Duodenal mucosa (tissue), 2 donors: ENCODE measurements around the gene CCSAP.

Experiments
- H3K27ac ChIP-seq: one replicate; pipeline ENCODE4 v1.7.0; 2013; ENCODE audit warnings: low read depth, low read length
- H3K27me3 ChIP-seq, 2 donors: one replicate each; pipeline ENCODE4 v1.7.0; 2013; ENCODE audit warnings: low read length in 2 of 2, control low read depth in 1 of 2; ENCODE audit not compliant: insufficient read depth in 2 of 2, control insufficient read depth in 1 of 2
- H3K36me3 ChIP-seq, 2 donors: one replicate each; pipeline ENCODE4 v1.7.0; 2013; ENCODE audit warnings: low read length in 2 of 2, control low read depth in 1 of 2; ENCODE audit not compliant: insufficient read depth in 2 of 2, control insufficient read depth in 1 of 2
- H3K4me1 ChIP-seq, 2 donors: one replicate each; pipeline ENCODE4 v1.7.0; 2013; ENCODE audit warnings: low read length in 2 of 2, control low read depth in 1 of 2; ENCODE audit not compliant: insufficient read depth in 2 of 2, control insufficient read depth in 1 of 2
- H3K4me3 ChIP-seq, 2 donors: one replicate each; pipeline ENCODE4 v1.7.0; 2013; ENCODE audit warnings: low read length in 2 of 2, low read depth in 1 of 2
- H3K9ac ChIP-seq, 2 donors: one replicate each; pipeline ENCODE4 v1.7.0; 2013; ENCODE audit warnings: low read length in 2 of 2, low read depth in 1 of 2
- H3K9me3 ChIP-seq, 2 donors: one replicate each; pipeline ENCODE4 v1.7.0; 2013; ENCODE audit warnings: low read length in 2 of 2, control low read depth in 1 of 2; ENCODE audit not compliant: control insufficient read depth in 1 of 2

The CCSAP gene

GRCh38 chr1:229344937-229345684, 2.3 kb upstream of the CCSAP start:
- no peaks in the 10 kb centered on the region for H3K27me3 ChIP-seq
- H3K4me3 ChIP-seq = no peak overlapping the region
- no peak overlapping the region for H3K9ac ChIP-seq
- no peaks in the 10 kb centered on the region for H3K36me3 ChIP-seq
- H3K4me1 ChIP-seq = peaks cover 16 to 19% of the 10 kb centered on the region in 2 donors
- no peak overlapping the region for H3K27ac ChIP-seq
- no peaks in the 10 kb centered on the region for H3K9me3 ChIP-seq

GRCh38 chr1:229344139-229344538, 1.3 kb upstream of the CCSAP start:
- no peak overlapping the region for H3K4me3 ChIP-seq
- no peaks in the 10 kb centered on the region for H3K27me3 ChIP-seq
- H3K4me1 ChIP-seq = peaks cover 17 to 19% of the 10 kb centered on the region in 2 donors
- H3K9me3 ChIP-seq = no peaks in the 10 kb centered on the region
- no peak overlapping the region for H3K27ac ChIP-seq
- no peaks in the 10 kb centered on the region for H3K36me3 ChIP-seq
- H3K9ac ChIP-seq = no peak overlapping the region

- Histone ChIP-seq H3K4me1 (peaks cover 17 to 19% of the 10 kb centered on the region in 2 donors), H3K9me3 (no peaks in the 10 kb centered on the region), H3K9ac (peak overlapping the region; percentile 57 to 69), H3K27me3 (no peaks in the 10 kb centered on the region), H3K36me3 (no peaks in the 10 kb centered on the region), H3K27ac (peak overlapping the region; percentile 72), H3K4me3 (peak overlapping the region; percentile 84 to 85)
Measured at GRCh38 chr1:229341774-229342655, 832 bp downstream of the CCSAP start.

GRCh38 chr1:229340496-229340895, 2.4 kb downstream of the CCSAP start:
- peaks cover 17 to 19% of the 10 kb centered on the region in 2 donors for H3K4me1 ChIP-seq
- H3K27ac ChIP-seq = no peak overlapping the region
- no peak overlapping the region for H3K4me3 ChIP-seq
- H3K36me3 ChIP-seq = no peaks in the 10 kb centered on the region
- H3K9me3 ChIP-seq = no peaks in the 10 kb centered on the region
- H3K9ac ChIP-seq = no peak overlapping the region
- no peaks in the 10 kb centered on the region for H3K27me3 ChIP-seq

GRCh38 chr1:229339520-229339919, 3.3 kb downstream of the CCSAP start:
- Histone ChIP-seq H3K4me3 (no peak overlapping the region), H3K36me3 (no peaks in the 10 kb centered on the region), H3K9ac (no peak overlapping the region), H3K4me1 (peaks cover 17 to 19% of the 10 kb centered on the region in 2 donors), H3K27ac (no peak overlapping the region), H3K27me3 (no peaks in the 10 kb centered on the region), H3K9me3 (no peaks in the 10 kb centered on the region)

- no peak overlapping the region for H3K9ac ChIP-seq
- H3K36me3 ChIP-seq = no peaks in the 10 kb centered on the region
- H3K9me3 ChIP-seq = no peaks in the 10 kb centered on the region
- H3K4me1 ChIP-seq = peaks cover 17 to 19% of the 10 kb centered on the region in 2 donors
- no peak overlapping the region for H3K27ac ChIP-seq
- no peak overlapping the region for H3K4me3 ChIP-seq
- no peaks in the 10 kb centered on the region for H3K27me3 ChIP-seq
Measured at GRCh38 chr1:229339086-229339485, 3.8 kb downstream of the CCSAP start.

GRCh38 chr1:229336345-229336744, 6.5 kb downstream of the CCSAP start:
- no peak overlapping the region for H3K9ac ChIP-seq
- no peak overlapping the region for H3K27ac ChIP-seq
- peaks cover 9% of the 10 kb centered on the region in 2 donors for H3K4me1 ChIP-seq
- H3K27me3 ChIP-seq = no peaks in the 10 kb centered on the region
- no peak overlapping the region for H3K4me3 ChIP-seq
- H3K36me3 ChIP-seq = no peaks in the 10 kb centered on the region
- H3K9me3 ChIP-seq = no peaks in the 10 kb centered on the region

- Histone ChIP-seq H3K9ac (no peak overlapping the region), H3K36me3 (peaks cover 0 to 3% of the 10 kb centered on the region in 2 donors), H3K9me3 (no peaks in the 10 kb centered on the region), H3K27me3 (no peaks in the 10 kb centered on the region), H3K4me1 (no peaks in the 10 kb centered on the region), H3K27ac (no peak overlapping the region), H3K4me3 (no peak overlapping the region)
Measured at GRCh38 chr1:229334716-229335115, 8.1 kb downstream of the CCSAP start.

- H3K27ac ChIP-seq = no peak overlapping the region
- no peak overlapping the region for H3K9ac ChIP-seq
- no peak overlapping the region for H3K4me3 ChIP-seq
- no peaks in the 10 kb centered on the region for H3K9me3 ChIP-seq
- no peaks in the 10 kb centered on the region for H3K27me3 ChIP-seq
- peaks cover 0 to 3% of the 10 kb centered on the region in 2 donors for H3K36me3 ChIP-seq
- no peaks in the 10 kb centered on the region for H3K4me1 ChIP-seq
Measured at GRCh38 chr1:229334269-229334668, 8.6 kb downstream of the CCSAP start.
